ENCODE data around the gene NHSL2.

DNA sequence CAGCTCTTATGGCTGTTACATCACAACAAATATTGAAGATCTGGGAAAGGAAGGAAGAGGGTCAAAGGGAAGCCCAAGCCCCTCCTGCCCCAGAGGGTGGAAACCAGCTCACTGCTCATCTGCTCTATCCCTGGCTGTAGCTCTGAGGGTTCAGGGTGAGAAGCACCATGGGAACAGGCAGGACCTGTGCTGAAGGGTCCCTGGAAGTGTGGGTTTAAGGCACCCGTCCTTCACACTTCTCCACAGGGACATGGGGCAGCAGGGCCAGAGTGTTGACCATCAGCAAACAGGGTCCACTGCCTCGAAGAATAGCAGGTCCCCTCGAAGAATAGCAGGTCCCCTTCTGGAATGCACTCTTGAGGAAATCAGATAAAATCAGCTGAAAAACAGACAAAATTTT is 216.7 kb downstream of the NHSL2 start:
- no peak for TF ChIP-seq POLR2A (IDR thresholded peaks at IDR 0.05)
- TF ChIP-seq, protein P1, sequence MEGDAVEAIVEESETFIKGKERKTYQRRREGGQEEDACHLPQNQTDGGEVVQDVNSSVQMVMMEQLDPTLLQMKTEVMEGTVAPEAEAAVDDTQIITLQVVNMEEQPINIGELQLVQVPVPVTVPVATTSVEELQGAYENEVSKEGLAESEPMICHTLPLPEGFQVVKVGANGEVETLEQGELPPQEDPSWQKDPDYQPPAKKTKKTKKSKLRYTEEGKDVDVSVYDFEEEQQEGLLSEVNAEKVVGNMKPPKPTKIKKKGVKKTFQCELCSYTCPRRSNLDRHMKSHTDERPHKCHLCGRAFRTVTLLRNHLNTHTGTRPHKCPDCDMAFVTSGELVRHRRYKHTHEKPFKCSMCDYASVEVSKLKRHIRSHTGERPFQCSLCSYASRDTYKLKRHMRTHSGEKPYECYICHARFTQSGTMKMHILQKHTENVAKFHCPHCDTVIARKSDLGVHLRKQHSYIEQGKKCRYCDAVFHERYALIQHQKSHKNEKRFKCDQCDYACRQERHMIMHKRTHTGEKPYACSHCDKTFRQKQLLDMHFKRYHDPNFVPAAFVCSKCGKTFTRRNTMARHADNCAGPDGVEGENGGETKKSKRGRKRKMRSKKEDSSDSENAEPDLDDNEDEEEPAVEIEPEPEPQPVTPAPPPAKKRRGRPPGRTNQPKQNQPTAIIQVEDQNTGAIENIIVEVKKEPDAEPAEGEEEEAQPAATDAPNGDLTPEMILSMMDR (IDR thresholded peaks at IDR 0.05 in 8 of 11, conservative IDR thresholded peaks at IDR 0.05 in 3 of 11), result no peak

All from spleen (tissue), 7 donors.